GM19372 (cell line): ENCODE measurements around the gene CD244.

Source experiments
- ATAC-seq: cut with Tn5 transposase; IDR thresholded peaks from one replicate; pipeline ENCODE4 v1.9.1; 2021; ENCODE audit warnings: mild to moderate bottlenecking, low read depth, moderate library complexity; ENCODE audit not compliant: unreplicated experiment

CD244 gene

DNA sequence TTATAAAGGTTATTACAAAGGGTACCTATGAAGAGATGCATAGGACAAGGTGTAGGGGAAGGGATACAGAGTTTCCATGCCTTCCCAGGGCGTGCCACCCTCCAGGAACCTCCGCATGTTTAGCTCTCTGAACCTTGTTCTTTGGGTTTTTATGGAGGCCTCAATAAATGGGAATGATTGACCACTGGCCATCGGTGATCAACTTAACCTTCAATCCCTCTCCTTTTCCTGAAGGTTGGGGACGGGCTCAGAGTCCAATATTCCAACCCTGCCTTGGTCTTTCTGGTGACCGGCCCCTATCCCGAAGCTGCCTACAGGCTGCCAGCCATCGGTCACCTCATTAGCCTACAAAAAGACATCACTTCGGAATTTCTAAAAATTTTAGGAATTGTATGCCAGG, 11.7 kb downstream of the CD244 start:
- no peak for ATAC-seq

DNA sequence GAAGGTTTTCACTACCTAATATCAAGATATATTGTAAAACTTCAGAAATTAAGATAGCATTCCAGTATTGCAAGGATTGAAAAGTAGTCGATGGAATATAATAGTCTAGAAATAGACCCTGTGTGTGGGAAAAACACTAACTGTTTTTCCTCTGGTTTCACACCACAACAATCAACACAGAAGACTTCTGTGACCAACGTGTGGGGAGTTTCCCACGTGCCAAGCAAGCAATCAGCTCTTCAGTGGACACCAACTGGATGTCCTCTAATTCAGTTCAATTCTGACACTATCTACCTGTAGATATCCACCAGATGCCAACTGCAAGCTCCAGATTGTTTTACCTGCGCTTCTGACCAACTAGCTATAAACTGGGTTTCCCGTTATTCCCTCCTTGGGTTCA, 12.1 kb downstream of the CD244 start:
- no peak for ATAC-seq

DNA sequence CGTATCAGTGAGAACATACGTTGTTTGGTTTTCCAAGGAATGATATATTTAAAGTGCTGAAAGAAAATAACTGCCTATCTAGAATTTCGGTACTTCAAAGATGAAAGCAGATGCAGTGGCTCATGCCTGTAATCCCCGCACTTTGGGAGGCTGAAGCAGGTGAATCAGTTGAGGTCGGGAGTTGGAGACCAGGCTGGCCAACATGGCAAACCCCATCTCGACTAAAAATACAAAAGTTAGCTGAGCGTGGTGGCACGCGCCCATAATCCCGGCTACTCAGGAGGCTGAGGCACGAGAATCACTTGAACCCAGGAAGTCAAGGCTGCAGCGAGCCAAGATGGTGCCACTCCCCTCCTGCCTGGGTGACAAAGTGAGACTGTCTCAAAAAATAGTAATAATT, 16.4 kb downstream of the CD244 start:
- no peak for ATAC-seq

DNA sequence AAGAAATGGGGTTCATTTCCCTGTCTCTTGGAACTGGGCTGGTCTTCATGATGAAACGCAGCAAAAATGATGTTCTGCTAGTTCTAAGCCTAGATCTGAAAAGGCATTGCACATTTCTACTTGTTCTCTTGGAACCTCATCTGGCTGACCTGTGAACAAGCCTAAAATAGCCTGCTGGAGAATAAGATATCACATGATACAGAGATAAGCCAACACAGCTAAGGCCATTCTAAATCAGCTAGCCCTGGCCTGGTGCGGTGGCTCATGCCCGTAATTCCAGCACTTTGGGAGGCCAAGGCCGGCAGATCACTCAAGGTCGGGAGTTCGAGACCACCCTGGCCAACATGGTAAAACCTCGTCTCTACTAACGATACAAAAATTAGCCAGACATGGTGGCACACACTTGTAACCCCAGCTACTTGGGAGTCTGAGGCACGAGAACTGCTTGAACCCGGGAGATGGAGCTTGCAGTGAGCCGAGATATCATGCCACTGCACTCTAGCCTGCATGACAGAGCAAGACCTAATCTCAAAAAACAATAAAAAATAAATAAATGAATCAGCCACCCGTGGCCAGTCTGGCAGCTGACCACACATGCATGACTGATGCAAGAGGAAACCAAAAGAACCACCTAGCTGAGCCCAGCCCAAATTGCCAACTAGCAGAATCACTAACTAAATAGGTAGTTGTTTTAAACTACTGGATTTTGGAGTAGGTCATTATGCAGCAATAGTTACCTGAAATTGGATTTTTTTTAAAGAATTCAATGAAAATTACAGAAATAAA, 18.0 kb downstream of the CD244 start:
- no peak for ATAC-seq

DNA sequence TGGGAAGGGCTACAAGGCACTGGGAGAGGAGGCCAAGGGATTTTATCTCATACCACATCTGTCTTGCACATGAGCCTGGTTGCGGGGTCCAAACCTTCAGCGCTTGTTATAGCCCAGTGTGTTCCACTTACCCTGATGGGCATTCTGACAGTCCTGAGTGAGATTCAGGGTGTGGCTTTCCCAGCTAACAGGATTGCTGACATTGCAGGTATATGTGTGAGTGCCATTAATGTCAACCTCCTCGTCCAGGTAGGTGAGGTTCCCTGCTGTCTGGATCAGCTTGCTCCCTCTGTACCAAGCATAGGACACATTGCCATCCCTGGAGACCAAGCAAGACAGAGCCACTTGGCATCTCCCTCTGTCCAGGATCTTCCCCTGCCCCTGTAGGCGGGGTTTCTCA, 21.6 kb downstream of the CD244 start:
- no peak for ATAC-seq

DNA sequence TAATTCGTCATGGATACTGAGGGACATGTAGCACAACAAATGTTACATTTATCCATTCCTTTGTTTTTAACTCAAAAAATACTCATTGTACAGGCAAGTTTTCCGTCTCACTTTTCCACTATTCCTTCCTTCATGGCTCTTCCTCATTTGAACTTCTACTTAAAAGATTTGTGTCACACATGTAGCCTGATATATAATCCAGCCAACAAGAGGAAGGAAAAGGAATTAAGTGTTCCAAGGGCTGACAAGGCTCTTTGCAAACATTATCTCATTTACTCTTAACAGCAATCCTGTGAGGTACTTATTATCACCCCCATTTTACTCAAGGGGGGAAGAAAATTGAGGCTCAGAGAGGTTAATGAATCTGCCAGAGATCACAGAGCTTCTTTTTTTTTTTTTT, 22.9 kb downstream of the CD244 start:
- no peak for ATAC-seq

DNA sequence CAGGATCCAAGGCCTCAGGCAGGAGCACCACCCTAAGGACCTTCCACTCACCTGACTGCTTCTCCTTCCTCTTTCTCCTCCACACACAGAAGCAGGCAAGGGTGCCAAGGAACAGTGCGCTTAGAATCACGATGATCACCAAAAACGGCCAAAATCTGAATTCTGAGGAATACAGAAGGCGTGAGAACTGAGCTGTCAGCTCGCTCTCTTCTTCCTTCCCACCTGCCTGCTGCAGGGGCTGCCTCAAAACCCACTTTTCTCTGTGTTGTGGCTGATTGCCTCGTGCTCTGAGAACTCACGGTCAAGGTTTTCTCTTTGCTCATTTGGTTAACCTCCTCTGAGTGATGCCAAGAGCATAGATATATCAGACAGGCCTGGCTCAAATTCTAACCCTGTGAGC, 23.8 kb downstream of the CD244 start:
- no peak for ATAC-seq

DNA sequence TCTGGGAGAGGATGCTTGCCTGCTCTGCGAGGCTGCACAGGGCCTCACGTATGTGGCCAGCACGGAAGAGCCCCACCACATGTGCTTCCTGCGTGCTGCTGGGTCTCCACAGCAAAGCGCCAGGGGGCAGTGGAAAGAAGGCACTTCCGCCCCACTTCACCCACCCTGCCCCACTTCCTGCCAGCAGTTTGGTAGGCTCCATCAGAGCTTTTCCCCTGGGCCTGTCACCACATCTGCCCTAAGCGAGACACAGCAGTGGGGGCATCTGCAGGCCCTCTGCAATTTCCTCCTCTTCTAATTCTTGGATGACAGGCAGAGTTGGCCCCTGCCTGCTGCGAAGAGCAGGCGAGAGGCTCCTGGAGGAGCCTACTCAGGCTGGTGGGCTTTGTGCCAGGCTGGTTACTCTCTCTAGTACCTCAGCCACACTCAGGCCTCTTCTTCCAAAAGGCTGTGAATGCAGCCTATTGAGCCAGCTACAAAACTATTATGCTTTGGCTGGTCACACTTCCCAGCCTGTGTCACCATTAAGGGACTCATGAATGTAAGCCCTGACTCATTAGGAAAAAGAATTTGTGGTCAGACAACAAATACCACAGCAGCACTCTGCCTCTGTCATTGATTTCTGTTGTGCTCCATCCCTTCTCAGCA, 25.0 kb downstream of the CD244 start:
- peak; percentile 63 for ATAC-seq

DNA sequence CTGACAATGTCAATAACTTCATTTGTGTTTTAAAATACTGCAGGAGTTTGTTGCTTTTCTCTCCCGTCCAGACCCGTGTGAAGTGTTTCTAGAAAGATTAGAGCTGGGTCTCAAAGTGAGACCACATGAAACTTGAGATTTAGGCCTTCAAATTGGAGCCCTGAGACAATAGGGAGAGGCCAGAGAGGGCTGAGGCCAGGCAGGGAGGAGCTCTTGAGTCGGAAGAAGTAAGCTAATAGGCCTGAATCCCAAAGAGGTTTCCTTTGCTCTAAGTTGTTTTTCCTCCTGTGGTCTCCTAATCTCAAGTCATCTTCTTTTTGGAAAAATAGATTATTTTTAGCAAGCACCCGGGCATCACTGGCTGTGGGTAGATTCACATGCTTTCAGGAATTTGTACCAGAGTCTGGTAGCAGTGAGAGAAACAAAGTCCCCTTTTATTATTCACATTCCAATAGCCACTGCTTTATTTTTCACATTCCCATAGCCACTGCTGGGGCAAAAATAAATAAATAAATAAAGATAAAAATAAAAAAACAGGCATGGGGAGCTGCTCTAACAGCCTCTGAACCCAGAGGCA, 25.6 kb downstream of the CD244 start:
- no peak for ATAC-seq

DNA sequence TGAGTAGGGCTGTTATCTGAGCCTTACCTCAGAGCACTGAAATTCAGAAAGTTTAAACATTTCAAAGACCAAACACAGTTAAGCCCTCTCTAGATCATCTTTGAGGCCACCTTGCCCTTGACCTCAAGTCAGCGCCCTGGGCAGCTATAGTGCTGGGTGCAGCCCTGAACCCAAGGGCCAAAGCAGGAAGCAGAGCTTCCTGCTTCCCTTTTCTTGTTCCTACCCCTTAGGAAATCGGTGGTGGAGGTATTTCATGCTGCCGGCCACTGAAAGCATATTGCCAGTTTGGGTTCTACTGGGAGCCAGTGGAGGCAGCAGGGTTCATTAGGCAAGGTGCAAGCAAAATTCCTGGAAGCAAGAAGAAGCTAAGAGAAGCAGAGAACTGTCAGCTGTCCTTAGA, 26.1 kb downstream of the CD244 start:
- no peak for ATAC-seq

DNA sequence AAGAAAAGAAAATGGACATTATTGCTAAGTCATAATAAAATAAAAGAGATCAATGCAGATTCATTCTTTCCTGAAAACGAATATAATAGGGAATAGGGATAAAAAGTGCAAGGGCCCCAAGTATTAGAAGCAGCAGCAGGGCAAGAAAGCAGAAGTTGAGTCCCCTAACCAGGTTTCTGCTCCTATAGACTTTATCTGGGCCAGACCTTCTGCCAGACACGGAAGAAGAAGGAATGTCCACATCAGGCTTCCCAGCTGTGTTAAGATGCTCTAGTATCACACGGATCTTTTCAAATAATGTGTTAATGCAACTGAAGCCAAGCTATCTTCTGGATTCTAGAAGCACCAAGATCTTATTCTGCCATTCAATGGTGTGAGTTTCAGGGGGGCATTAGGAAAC, 26.9 kb downstream of the CD244 start:
- ATAC-seq = no peak

DNA sequence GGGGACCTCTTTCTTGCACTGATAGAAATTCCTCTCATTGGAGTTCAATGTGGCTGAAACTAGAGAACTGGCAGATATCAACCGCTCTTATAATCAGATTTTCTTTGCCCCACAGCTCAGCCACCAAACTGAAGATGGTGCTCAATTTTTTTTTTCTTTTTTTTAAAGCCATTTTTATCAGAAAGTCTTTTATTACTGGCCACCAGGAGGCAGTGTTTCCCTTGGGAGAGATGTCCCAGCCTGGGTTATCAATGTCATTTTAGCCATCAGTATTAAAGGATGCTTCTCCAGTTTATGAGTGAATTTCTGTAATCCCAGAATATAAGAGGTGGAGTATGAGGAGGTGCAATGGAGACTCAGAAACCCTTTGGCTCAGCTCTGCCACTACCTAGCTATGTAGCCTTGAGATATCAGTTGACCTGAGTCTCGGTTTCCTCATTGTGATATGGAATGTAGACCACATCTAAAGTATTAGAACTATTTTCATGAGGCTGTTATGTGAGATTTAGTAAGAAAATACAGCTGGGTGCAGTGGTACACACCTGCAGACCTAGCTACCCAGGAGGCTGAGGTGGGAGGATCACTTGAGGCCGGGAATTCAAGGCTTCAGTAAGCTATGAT, 27.6 kb downstream of the CD244 start:
- no peak for ATAC-seq

DNA sequence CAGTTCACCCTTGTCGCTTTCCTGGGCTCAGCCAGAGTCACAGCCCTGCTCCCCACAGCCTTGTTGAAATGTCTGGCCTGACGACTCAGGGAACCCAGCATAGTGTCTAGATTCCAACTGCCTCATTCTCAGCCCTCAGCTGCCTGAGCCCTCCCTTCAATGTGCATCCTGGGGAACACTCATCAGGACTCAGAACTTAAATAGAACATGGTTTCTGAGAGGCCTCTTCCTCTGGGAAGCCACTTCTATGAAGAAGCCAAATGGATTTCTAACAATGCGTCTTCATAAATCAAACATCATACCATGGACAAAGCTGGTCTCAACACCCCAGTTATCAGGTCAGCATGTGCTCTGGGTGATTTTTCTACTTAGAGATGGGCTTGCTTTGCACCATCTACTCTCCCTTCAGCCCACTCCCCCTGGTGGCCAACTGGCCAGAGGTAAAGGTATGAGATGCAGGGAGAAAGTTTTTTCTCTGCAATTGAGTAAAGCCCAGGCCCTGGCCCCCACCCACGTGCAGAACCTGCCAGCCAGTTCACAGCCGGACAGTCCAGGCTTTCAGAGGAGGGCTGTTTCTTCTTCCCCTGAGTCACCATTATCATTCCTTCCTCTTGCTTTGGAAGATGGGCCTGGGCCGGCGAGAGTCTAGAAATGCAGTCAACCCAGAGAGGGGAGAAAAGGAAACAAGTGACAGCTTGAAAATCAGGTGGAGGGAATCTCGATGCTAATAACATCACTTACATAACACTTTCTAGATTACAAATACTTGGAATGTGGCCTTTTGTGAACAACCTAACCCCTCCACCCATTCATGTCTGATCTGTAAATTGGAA, 32.1 kb downstream of the CD244 start:
- no peak for ATAC-seq

DNA sequence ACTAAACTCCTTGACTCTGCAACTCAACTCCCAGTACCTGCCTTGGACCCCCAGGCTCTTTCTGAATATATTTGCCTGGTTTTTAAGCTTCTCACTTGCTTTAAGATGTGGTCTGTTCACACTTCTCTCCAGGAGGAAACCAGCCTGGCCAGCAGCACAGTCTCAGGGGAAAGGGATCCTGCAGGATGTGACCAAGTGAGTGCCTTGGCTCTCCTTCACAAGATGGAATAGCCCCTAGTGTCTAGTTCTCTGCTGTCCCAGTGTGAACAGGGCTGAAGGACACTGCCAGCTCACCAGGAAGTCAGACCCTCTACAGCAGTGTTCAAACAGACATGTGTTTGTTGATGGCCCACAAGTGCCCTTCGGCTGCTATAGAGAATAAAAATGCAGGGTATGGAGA, 32.9 kb downstream of the CD244 start:
- ATAC-seq = no peak

DNA sequence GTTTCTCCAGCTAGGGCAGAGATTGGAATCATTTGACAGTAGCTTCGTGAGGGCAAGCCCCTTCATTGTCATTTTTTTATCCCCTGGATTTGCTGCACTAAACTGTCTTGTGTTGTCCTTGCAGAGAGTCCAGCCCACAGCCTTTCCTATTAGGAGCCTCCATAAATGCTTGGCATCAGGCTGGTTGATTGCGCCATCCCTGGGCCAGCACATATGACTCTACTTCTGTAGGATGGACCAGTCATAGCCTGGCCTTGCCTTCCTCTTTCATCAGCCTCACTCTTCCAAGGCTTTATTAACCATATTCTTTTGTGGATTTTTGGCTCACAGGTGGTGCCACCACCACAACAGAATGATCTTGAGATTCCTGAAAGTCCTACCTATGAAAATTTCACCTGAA, 35.3 kb downstream of the CD244 start:
- ATAC-seq = no peak

DNA sequence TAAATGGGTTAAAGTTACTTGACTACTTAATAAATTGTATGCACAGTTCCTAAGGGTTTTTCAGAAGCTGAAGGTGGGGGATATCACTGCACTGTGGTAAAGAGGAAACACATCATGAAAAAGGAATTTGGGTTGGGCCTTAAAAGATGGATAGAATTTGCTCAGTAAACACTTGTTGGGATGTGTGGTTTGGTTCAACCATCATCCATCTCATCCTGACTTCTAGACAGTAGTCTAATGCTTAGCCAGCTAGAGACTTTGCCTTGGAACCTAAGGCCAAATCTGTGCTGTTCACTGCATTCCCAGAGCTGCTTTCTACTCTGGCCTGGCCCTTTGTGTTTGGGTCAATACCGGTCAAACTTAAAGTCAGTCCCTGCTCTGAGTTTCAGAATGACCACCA, 36.1 kb downstream of the CD244 start:
- no peak for ATAC-seq

DNA sequence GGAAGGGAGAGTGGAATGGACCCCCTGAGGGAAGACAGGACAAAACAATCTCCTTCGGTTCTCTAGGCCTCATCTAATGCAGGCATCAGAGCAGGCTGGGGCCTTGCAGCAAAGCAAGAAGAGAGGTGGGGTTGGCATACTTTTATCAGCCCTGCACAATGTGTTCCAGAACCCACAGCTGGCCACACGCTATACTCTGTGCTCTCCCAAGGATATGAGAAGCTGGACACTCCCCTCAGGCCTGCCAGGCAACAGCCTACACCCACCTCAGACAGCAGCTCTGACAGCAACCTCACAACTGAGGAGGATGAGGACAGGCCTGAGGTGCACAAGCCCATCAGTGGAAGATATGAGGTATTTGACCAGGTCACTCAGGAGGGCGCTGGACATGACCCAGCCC, 39.4 kb downstream of the CD244 start:
- ATAC-seq = no peak

DNA sequence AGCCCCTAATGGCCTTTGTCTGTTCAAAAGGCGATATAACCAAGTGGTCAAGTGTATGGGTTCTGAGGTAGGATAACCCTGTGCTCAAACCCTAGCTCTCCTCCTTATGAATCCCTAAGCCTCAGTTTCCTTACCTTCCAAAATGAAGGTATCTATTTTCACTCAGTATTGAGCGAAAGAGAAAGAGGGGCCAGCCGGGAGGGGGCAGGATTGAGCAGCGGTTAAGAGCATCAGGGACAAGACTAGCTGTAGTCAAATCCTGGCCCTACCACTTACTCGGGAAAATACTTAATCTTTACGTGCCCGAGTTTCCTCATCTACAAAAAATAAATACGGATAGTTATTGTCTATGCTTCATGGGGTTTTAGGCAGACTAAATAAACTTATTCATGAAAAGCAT, 41.1 kb downstream of the CD244 start:
- ATAC-seq = no peak

DNA sequence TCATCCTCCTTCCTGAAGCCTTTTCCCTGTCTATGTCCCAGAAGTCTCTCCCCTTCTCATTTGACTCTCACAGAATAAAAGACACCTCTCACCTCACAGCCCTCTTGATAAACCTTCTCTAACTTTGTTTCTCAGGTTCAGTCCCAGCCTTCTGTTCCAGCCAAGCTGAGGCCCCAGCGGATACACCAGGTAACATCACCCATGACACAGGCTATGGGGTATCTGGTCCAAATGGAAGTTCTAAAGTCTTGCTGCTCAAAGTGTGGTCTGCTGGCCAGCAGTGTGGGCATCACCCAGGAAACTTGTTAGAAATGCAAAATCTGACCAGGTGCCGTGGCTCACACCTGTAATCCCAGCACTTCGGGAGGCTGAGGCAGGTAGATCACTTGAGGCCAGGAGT, 43.5 kb downstream of the CD244 start:
- ATAC-seq = no peak

DNA sequence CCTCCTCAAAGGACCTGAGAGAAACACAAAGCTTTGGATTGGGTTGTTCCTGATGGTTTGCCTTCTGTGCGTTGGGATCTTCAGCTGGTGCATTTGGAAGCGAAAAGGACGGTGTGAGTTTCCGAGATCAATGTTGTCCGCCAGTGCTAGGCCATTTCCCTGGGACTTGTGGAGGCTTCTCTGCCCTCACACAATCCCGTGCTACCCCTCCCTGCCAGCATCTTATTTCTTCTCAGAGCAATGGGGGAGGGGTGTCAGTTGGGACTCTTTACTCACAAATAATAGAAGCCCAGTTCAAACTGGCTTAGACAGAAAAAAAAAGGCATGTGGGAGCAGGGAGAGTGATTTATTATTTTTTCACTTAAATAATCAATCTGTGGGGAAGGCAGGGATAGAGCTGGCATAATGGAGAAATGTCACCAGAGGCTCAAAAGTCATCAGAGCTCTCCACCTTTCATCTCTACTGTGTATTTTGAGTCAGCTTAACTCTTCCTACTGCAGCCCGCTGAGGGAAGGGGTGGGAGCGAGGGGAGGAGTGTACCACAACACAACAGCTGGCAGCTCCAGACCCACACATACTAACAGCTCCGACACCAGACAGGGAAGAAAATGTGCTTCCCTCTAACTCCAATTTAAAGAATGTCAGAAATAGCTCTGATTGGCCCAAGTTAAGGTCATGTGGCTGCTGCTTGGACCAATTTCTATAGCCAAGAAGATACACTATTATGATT, 44.3 kb downstream of the CD244 start:
- ATAC-seq = no peak
